GM23338 (cell line): ENCODE results near the gene CIAO3.

Source experiments
- CTCF ChIP-seq, 2 experiments: fragments of 200-600 bp in 1 of 2; sonication (generic) in 1 of 2; conservative IDR thresholded peaks; 2 replicates each; pipeline versions ENCODE4 v1.5.1 to v1.6.1; 2016 to 2017; ENCODE audit warnings: antibody characterized with exemption in 2 of 2, low read depth in 2 of 2, mild to moderate bottlenecking in 2 of 2, moderate library complexity in 1 of 2
- EZH2 ChIP-seq: fragments of 200-600 bp; sonication (generic); IDR thresholded peaks from one replicate; pipeline ENCODE4 v1.8.0; 2017; ENCODE audit warnings: antibody characterized with exemption, mild to moderate bottlenecking, low read depth; ENCODE audit not compliant: unreplicated experiment
- EZH2phosphoT487 ChIP-seq: fragments of 200-600 bp; sonication (generic); IDR thresholded peaks from one replicate; pipeline ENCODE4 v1.8.1; 2018; ENCODE audit warnings: antibody characterized with exemption; ENCODE audit not compliant: unreplicated experiment
- JUNB ChIP-seq: IDR thresholded peaks from one replicate; pipeline ENCODE4 v1.6.1; 2016; ENCODE audit warnings: antibody characterized with exemption; ENCODE audit not compliant: unreplicated experiment
- POLR2AphosphoS5 ChIP-seq: IDR thresholded peaks from 2 replicates; pipeline ENCODE4 v1.6.1; 2016; ENCODE audit warnings: antibody characterized with exemption, low read depth
- REST ChIP-seq: IDR thresholded peaks from one replicate; pipeline ENCODE4 v1.6.1; 2018; ENCODE audit warnings: antibody characterized with exemption; ENCODE audit not compliant: unreplicated experiment
- STAT1 ChIP-seq: IDR thresholded peaks from one replicate; pipeline ENCODE4 v1.6.1; 2016; ENCODE audit warnings: antibody characterized with exemption; ENCODE audit not compliant: unreplicated experiment
- ZNF114 ChIP-seq: fragments of 250-450 bp; sonication (Bioruptor Pico); IDR thresholded peaks from 2 replicates; pipeline ENCODE4 v1.5.0; 2020; ENCODE audit warnings: mild to moderate bottlenecking, moderate library complexity

GRCh38 chr16:746637-747036 is 5.8 kb upstream of the CIAO3 start:
- no peak for TF ChIP-seq CTCF (conservative IDR thresholded peaks at IDR 0.05; ENCODE audit: low read depth in 2 of 2)
- no peak for TF ChIP-seq REST
- TF ChIP-seq EZH2, result no peak
- no peak for TF ChIP-seq EZH2phosphoT487
- TF ChIP-seq POLR2AphosphoS5, result no peak
- no peak for TF ChIP-seq ZNF114 (CRISPR knock-in tag)
- TF ChIP-seq JUNB, result no peak
- TF ChIP-seq STAT1, result no peak
